H1 (cell line): ENCODE results near the gene TOMT. TPM values are rescaled to one million over a fixed set of nuclear protein-coding genes. Genes with fewer than 3 reads are reported as not detected.

ENCODE experiments used
- CTCF ChIA-PET: fragments of 300-600 bp; sonication (Branson Sonifier 250); formaldehyde crosslinking; loops from one replicate; lab custom pipeline; 2021; ENCODE audit not compliant: partially characterized antibody; lab: Charles Lee
- POLR2A ChIA-PET: fragments of 300-600 bp; sonication (Branson Sonifier 250); formaldehyde crosslinking; loops from one replicate; lab custom pipeline; 2021; ENCODE audit warnings: inconsistent platforms; ENCODE audit not compliant: partially characterized antibody; lab: Charles Lee
- DNase-seq, 2 experiments: peaks; one replicate each; pipeline versions ENCODE4 v3.0.0 to v3.0.0-alpha.2; 2010 to 2022; ENCODE audit warnings: low spot score in 2 of 2, low read depth in 1 of 2, mixed read lengths in 1 of 2
- FAIRE-seq: peaks from 2 replicates; lab custom pipeline; 2011; peaks lifted over from hg19 to GRCh38; lab: Jason Lieb, UNC
- H2AFZ ChIP-seq: 2 replicates; pipeline ENCODE4 v1.8.1; 2012; ENCODE audit warnings: low read length, inconsistent platforms
- H2AK5ac ChIP-seq: 2 replicates; pipeline ENCODE4 v1.6.1; 2013; ENCODE audit warnings: low read depth, low read length
- H2BK120ac ChIP-seq: replicated peaks from 2 replicates; pipeline ENCODE3; 2013; ENCODE audit warnings: low read depth, low read length, inconsistent platforms
- H2BK12ac ChIP-seq: 2 replicates; pipeline ENCODE4 v1.6.1; 2013; ENCODE audit warnings: low read depth, low read length
- H2BK15ac ChIP-seq: 2 replicates; pipeline ENCODE4 v1.6.1; 2013; ENCODE audit warnings: low read length
- H2BK20ac ChIP-seq: 2 replicates; pipeline ENCODE4 v1.6.1; 2013; ENCODE audit warnings: low read length
- H2BK5ac ChIP-seq: 2 replicates; pipeline ENCODE4 v1.6.1; 2013; ENCODE audit warnings: low read depth, low read length
- H3K14ac ChIP-seq: 2 replicates; pipeline ENCODE4 v1.6.1; 2013; ENCODE audit warnings: inconsistent platforms; ENCODE audit not compliant: insufficient read length
- H3K18ac ChIP-seq: 2 replicates; pipeline ENCODE4 v1.6.1; 2013; ENCODE audit warnings: low read length; ENCODE audit errors: extremely low read depth
- H3K23ac ChIP-seq: 2 replicates; pipeline ENCODE4 v1.6.1; 2013; ENCODE audit warnings: inconsistent platforms; ENCODE audit not compliant: insufficient read length
- H3K23me2 ChIP-seq: 2 replicates; pipeline ENCODE4 v1.6.1; 2013; ENCODE audit warnings: low read depth, low read length
- H3K27ac ChIP-seq: 2 replicates; pipeline ENCODE4 v1.6.1; 2011; ENCODE audit warnings: low read depth, low read length, inconsistent platforms
- H3K27me3 ChIP-seq, 4 experiments: replicated peaks in 1 of 4; 1 replicate in 1 of 4; 2 replicates in 3 of 4; pipeline versions ENCODE4 v1.6.1 to v1.8.1; 2011 to 2013; ENCODE audit warnings: low read length in 3 of 4, mild to moderate bottlenecking in 3 of 4, inconsistent platforms in 2 of 4, mixed read lengths in 2 of 4, moderate library complexity in 1 of 4; ENCODE audit not compliant: control insufficient read depth in 3 of 4, insufficient read depth in 3 of 4; ENCODE audit errors: extremely low read depth in 1 of 4
- H3K36me3 ChIP-seq, 4 experiments: 2 replicates each; pipeline versions ENCODE4 v1.6.1 to v1.8.1; 2011 to 2013; ENCODE audit warnings: mild to moderate bottlenecking in 4 of 4, low read length in 3 of 4, moderate library complexity in 2 of 4, control low read depth in 1 of 4, inconsistent platforms in 1 of 4; ENCODE audit not compliant: insufficient read depth in 4 of 4, control insufficient read depth in 2 of 4
- H3K4ac ChIP-seq: replicated peaks from 2 replicates; pipeline ENCODE3; 2013; ENCODE audit warnings: low read length, low read depth, mixed read lengths, inconsistent platforms; ENCODE audit not compliant: insufficient read length
- H3K4me1 ChIP-seq, 4 experiments: replicated peaks in 1 of 4; 1 replicate in 1 of 4; 2 replicates in 3 of 4; pipeline versions ENCODE4 v1.6.1 to v1.8.1; 2011 to 2013; ENCODE audit warnings: low read length in 3 of 4, inconsistent platforms in 2 of 4, mixed read lengths in 1 of 4; ENCODE audit not compliant: insufficient read depth in 4 of 4, control insufficient read depth in 3 of 4
- H3K4me2 ChIP-seq, 2 experiments: 2 replicates each; pipeline versions ENCODE4 v1.6.1 to v1.8.1; 2011 to 2013; ENCODE audit warnings: low read depth in 2 of 2, low read length in 2 of 2, control low read depth in 1 of 2, inconsistent platforms in 1 of 2, mild to moderate bottlenecking in 1 of 2; ENCODE audit not compliant: insufficient read depth in 1 of 2
- H3K4me3 ChIP-seq, 4 experiments: fragments of 200-600, 300-600 bp in 1 of 4; sonication (generic), shearing (Covaris generic), sonication (Bioruptor Twin) in 1 of 4; 2 replicates each; pipeline versions ENCODE4 v1.5.1 to v1.8.1; 2011 to 2016; ENCODE audit warnings: low read length in 4 of 4, low read depth in 3 of 4, control low read depth in 2 of 4, inconsistent platforms in 2 of 4, mild to moderate bottlenecking in 2 of 4, mixed read lengths in 1 of 4, moderate library complexity in 1 of 4; ENCODE audit not compliant: insufficient read depth in 2 of 4; ENCODE audit errors: extremely low read depth in 1 of 4
- H3K56ac ChIP-seq: replicated peaks from 2 replicates; pipeline ENCODE3; 2013; ENCODE audit warnings: low read depth, mild to moderate bottlenecking, mixed read lengths, low read length, inconsistent platforms; ENCODE audit not compliant: insufficient read length
- H3K79me1 ChIP-seq: 2 replicates; pipeline ENCODE4 v1.6.1; 2013; ENCODE audit warnings: low read depth, low read length, control low read depth
- H3K79me2 ChIP-seq, 2 experiments: 2 replicates each; pipeline versions ENCODE4 v1.6.1 to v1.8.1; 2012 to 2013; ENCODE audit warnings: low read length in 2 of 2, mild to moderate bottlenecking in 2 of 2, inconsistent platforms in 1 of 2; ENCODE audit not compliant: insufficient read depth in 2 of 2, control insufficient read depth in 1 of 2
- H3K9ac ChIP-seq, 4 experiments: replicated peaks in 1 of 4; 1 replicate in 1 of 4; 2 replicates in 3 of 4; pipeline versions ENCODE4 v1.6.1 to v1.8.1; 2011 to 2013; ENCODE audit warnings: low read depth in 3 of 4, low read length in 3 of 4, control low read depth in 2 of 4, mild to moderate bottlenecking in 2 of 4, moderate library complexity in 2 of 4, inconsistent platforms in 1 of 4; ENCODE audit errors: extremely low read depth in 1 of 4
- H3K9me3 ChIP-seq, 2 experiments: 2 replicates each; pipeline versions ENCODE4 v1.6.1 to v1.8.1; 2012 to 2013; ENCODE audit warnings: mild to moderate bottlenecking in 2 of 2, moderate library complexity in 2 of 2, control low read depth in 1 of 2, inconsistent platforms in 1 of 2, low read depth in 1 of 2, low read length in 1 of 2, mixed read lengths in 1 of 2; ENCODE audit not compliant: insufficient read depth in 2 of 2
- H4K20me1 ChIP-seq, 2 experiments: replicated peaks in 1 of 2; 2 replicates each; pipeline versions ENCODE3 to v1.8.1; 2011 to 2013; ENCODE audit warnings: inconsistent platforms in 2 of 2, low read length in 2 of 2, mild to moderate bottlenecking in 1 of 2; ENCODE audit not compliant: insufficient read depth in 2 of 2, control insufficient read depth in 1 of 2
- H4K5ac ChIP-seq: 2 replicates; pipeline ENCODE4 v1.6.1; 2013; ENCODE audit warnings: low read length, low read depth, mixed read lengths, inconsistent platforms; ENCODE audit not compliant: insufficient read length
- H4K8ac ChIP-seq: 2 replicates; pipeline ENCODE4 v1.8.0; 2013; ENCODE audit warnings: mild to moderate bottlenecking, moderate library complexity, low read length, inconsistent platforms; ENCODE audit not compliant: insufficient read depth; ENCODE audit errors: extremely low read depth
- H4K91ac ChIP-seq: replicated peaks from 2 replicates; pipeline ENCODE3; 2013; ENCODE audit warnings: low read length, mixed read lengths, inconsistent platforms; ENCODE audit not compliant: insufficient read length
- CBX8 ChIP-seq: fragments of 300-800, 300-1000 bp; sonication (generic); IDR thresholded peaks from 2 replicates; pipeline ENCODE4 v1.7.1; 2016; ENCODE audit warnings: low read depth, low read length, borderline replicate concordance
- CEBPB ChIP-seq: IDR thresholded peaks from 2 replicates; pipeline ENCODE4 v1.6.1; 2012; ENCODE audit warnings: low read depth, low read length
- GABPA ChIP-seq: IDR thresholded peaks from 2 replicates; pipeline ENCODE4 v1.6.1; 2011; ENCODE audit warnings: mild to moderate bottlenecking, low read length, moderate library complexity, borderline replicate concordance; ENCODE audit not compliant: insufficient read depth
- POLR2AphosphoS5 ChIP-seq: IDR thresholded peaks from 2 replicates; pipeline ENCODE4 v1.6.1; 2011; ENCODE audit warnings: low read depth, low read length
- POU5F1 ChIP-seq: IDR thresholded peaks from 2 replicates; pipeline ENCODE4 v1.6.1; 2011; ENCODE audit warnings: low read depth, mild to moderate bottlenecking, low read length, moderate library complexity
- RFX5 ChIP-seq: IDR thresholded peaks from 2 replicates; pipeline ENCODE4 v1.6.1; 2011; ENCODE audit warnings: low read depth, low read length, improper control_type of control experiment, borderline replicate concordance
- SP4 ChIP-seq: IDR thresholded peaks from 2 replicates; pipeline ENCODE4 v1.6.1; 2012; ENCODE audit warnings: low read length, inconsistent platforms
- SRF ChIP-seq: IDR thresholded peaks from 2 replicates; pipeline ENCODE4 v1.6.1; 2011; ENCODE audit warnings: mild to moderate bottlenecking, low read depth, low read length, moderate library complexity
- WGBS, 2 experiments: shearing (Covaris generic) in 1 of 2; methylation state at CpG; one replicate each; pipeline versions ENCODE4 v1.1.6 to v1.1.7; 2013 to 2015; ENCODE audit warnings: low lambda C conversion rate in 2 of 2, mixed read lengths in 2 of 2, inconsistent platforms in 1 of 2, low coverage in 1 of 2, missing lambda C conversion rate in 1 of 2; ENCODE audit not compliant: insufficient replicate concordance in 2 of 2, insufficient coverage in 1 of 2, insufficient read length in 1 of 2; ENCODE audit errors: extremely low coverage in 1 of 2, missing lambda C conversion rate in 1 of 2; 5-methylcytosine and 5-hydroxymethylcytosine counted together
- polyA plus RNA-seq, 7 experiments: library from polyadenylated mRNA; depleted of rRNA in 3 of 7; stranded (reverse) in 5 of 7; unstranded in 2 of 7; fragments of >200 nt in 5 of 7; fragments of 200-250 nt in 2 of 7; gene quantifications; 1 replicate in 5 of 7; 2 replicates in 1 of 7; 4 replicates in 1 of 7; pipeline versions ENCODE4 v1.2.1 to v1.2.3, GENCODE V29; 2011 to 2013; ENCODE audit warnings: missing spikeins in 2 of 7, mixed read lengths in 2 of 7
- total RNA-seq: library from RNA; stranded (reverse); fragmentation: NEBNext Ultra II Directional; extraction: Animal tissue kit (Norgen Biotek cat#: 25700); gene quantifications from 2 replicates; pipeline ENCODE4 v1.2.1, GENCODE V29; 2021
- TF ChIP-seq, protein P1 (sequence below): IDR thresholded peaks from 2 replicates; pipeline ENCODE4 v1.6.1; 2011; ENCODE audit warnings: low read length, improper control_type of control experiment

TOMT gene
- total and polyA plus RNA-seq, 2 of the 8 experiments (the other 6 are each of a cell fraction or from before 2014, with no cell fraction given), result 0.11 TPM; not detected in 1

- Histone ChIP-seq H3K79me2 (no peaks in the 10 kb centered on the region), H3K79me1 (no peaks in the 10 kb centered on the region), H3K9me3 (no peaks in the 10 kb centered on the region), H3K14ac (no peak overlapping the region), H3K36me3 (no peaks in the 10 kb centered on the region), H3K27me3 (no peaks in the 10 kb centered on the region), H3K9ac (no peak overlapping the region), H2AFZ (no peak overlapping the region), H3K4me2 (no peak overlapping the region), H2BK20ac (no peak overlapping the region), H2BK120ac (no peak overlapping the region), H2AK5ac (no peak overlapping the region), H4K20me1 (no peaks in the 10 kb centered on the region), H3K4ac (no peak overlapping the region), H4K8ac (no peak overlapping the region), H3K4me1 (no peaks in the 10 kb centered on the region), H4K5ac (no peak overlapping the region), H3K27ac (no peak overlapping the region), H3K18ac (no peak overlapping the region), H4K91ac (no peak overlapping the region), H2BK15ac (no peak overlapping the region), H3K56ac (no peak overlapping the region), H3K23me2 (no peaks in the 10 kb centered on the region), H3K4me3 (no peak overlapping the region), H2BK12ac (no peak overlapping the region), H2BK5ac (no peak overlapping the region), H3K23ac (no peak overlapping the region)
- DNase-seq (no peak), FAIRE-seq (no peak)
- 100% methylated on average over 2 of the region's 2 CpGs; no CpG with 5 or more reads in 1 of the 2 experiments for WGBS, 2 experiments
- ChIA-PET CTCF (interaction anchor here (1.0 to 1.4 kb wide), 3 partner anchors 23 to 115 kb away, joined by 3 to 5 read pairs (median 3); no protein-coding TSS in a partner anchor), POLR2A (interaction anchor here (0.8 kb wide), 1 partner anchor 28 kb away, joined by 3 read pairs; no protein-coding TSS in a partner anchor)
- TF ChIP-seq, protein P1, sequence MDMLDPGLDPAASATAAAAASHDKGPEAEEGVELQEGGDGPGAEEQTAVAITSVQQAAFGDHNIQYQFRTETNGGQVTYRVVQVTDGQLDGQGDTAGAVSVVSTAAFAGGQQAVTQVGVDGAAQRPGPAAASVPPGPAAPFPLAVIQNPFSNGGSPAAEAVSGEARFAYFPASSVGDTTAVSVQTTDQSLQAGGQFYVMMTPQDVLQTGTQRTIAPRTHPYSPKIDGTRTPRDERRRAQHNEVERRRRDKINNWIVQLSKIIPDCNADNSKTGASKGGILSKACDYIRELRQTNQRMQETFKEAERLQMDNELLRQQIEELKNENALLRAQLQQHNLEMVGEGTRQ, result no peak
- no peak for TF ChIP-seq CEBPB
- TF ChIP-seq SP4, result no peak
- TF ChIP-seq POLR2AphosphoS5, result no peak
- no peak for TF ChIP-seq RFX5
- TF ChIP-seq CBX8, result no peak
- no peak for TF ChIP-seq GABPA
- no peak for TF ChIP-seq POU5F1
- no peak for TF ChIP-seq SRF
Observed at GRCh38 chr11:72140661-72141060, 34.9 kb downstream of the TOMT start.
